Activated T-helper 2 cell treated with anti-CD3 and anti-CD28 coated beads, Interferon-gamma antibody, Interleukin-2, Interleukin-4, amounts not matched to agents 10 μg/mL and 5 μg/mL and 100 μg/mL, durations not matched to agents 14 hours and 24 hours and 36 hours (primary cell): ENCODE results near the gene KDM6A. TPM values are rescaled to one million over a fixed set of nuclear protein-coding genes. Genes with fewer than 3 reads are reported as not detected.
"Not testable (repeated sequence)": the region's sequence is repeated elsewhere in the genome, so short reads cannot be mapped to it uniquely, and the experiment has no call there.

Source experiments
- DNase-seq: peaks from one replicate; pipeline ENCODE4 v3.0.0; 2021; ENCODE audit warnings: low spot score
- H3K27ac Mint-ChIP-seq: one replicate; pipeline ENCODE4 v1.8.0; 2021; ENCODE audit warnings: mixed read lengths
- H3K27me3 Mint-ChIP-seq: one replicate; pipeline ENCODE4 v1.8.0; 2021; ENCODE audit warnings: low read depth, mixed read lengths
- H3K36me3 Mint-ChIP-seq: one replicate; pipeline ENCODE4 v1.8.0; 2021; ENCODE audit warnings: low read depth, mixed read lengths
- H3K4me1 Mint-ChIP-seq: one replicate; pipeline ENCODE4 v1.8.0; 2021; ENCODE audit warnings: low read depth, mixed read lengths
- H3K4me3 Mint-ChIP-seq: one replicate; pipeline ENCODE4 v1.8.0; 2021; ENCODE audit warnings: low read depth, mild to moderate bottlenecking, moderate library complexity, mixed read lengths
- H3K9me3 Mint-ChIP-seq: one replicate; pipeline ENCODE4 v1.8.0; 2021; ENCODE audit warnings: mixed read lengths
- intact Hi-C: fragments of 100-400 bp; cut with micrococcal nuclease; formaldehyde crosslinking; loops from one replicate; pipeline ENCODE4 v1.15.1; 2023
- total RNA-seq: library from RNA; stranded (reverse); gene quantifications from 2 replicates; pipeline ENCODE4 v1.2.3, GENCODE V29; 2022

The KDM6A gene
- total RNA-seq = 21.8 and 30.7 TPM in 2 replicates

DNA sequence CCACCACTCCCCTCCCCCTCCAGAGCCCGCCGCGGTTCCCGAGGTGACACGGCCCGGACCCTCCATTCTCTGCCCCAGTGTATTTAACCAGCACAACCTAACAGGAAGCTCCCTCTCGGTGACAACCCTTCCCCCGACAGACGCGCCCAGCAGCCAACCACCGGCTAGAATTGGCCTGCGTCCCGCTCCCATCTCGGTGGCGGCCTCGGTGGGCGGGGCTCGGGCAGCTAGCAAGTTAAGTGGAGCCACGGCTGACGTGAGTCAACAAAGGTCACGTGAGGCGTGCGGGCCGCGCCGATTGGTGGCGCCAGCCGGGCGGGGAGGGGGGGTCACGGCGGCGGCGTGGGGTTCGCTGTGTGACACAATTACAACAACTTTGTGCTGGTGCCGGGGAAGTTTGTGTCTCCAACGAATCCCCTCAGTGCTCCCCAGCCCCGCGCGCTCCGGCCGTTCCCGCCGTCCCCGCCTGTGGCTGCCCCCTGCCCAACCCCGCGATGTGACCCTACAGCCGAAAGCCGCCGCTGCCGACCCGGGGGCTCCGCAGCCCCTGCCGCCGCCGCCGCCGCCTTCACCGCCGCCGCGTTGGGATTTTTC lies at the start of gene KDM6A:
Gene KDM6A (plus strand): TSS at position 368 of the 594 bp plus-strand sequence. CDS start 364 bp downstream, outside the sequence.
- DNase-seq = peak; percentile 92
- Mint-ChIP-seq H3K9me3 (no peaks in the 10 kb centered on the region), H3K36me3 (peaks cover 6% of the 10 kb centered on the region), H3K4me3 (peak within 1 kb of the TSS; percentile 95), H3K27me3 (no peaks in the 10 kb centered on the region), H3K4me1 (peaks cover 8% of the 10 kb centered on the region), H3K27ac (peak within 1 kb of the TSS; percentile 98)
- intact Hi-C loops = loop anchor here (5.0 to 10.0 kb wide), 2 partner anchors 74 to 1218 kb away; partner anchors contain the start of gene MAOA

DNA sequence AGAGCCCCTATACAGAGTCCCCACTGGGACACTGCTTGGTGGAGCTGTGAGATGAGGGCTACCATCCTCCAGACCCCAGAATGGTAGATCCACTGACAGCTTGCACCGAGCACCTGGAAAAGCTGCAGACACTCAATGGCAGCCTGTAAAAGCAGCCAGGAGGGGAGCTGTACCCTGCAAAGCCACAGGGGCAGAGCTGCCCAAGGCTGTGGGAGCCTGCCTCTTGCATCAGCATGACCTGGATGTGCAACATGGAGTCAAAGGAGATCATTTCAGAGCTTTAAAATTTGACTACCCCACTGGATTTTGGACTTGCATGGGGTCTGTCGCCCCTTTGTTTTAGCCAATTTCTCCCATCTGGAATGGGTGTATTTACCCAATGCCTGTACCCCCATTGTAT lies 49.8 kb upstream of the KDM6A start:
- intact Hi-C loops, H3K9me3 Mint-ChIP-seq, DNase-seq, H3K27me3 Mint-ChIP-seq, H3K27ac Mint-ChIP-seq, H3K4me1 Mint-ChIP-seq, H3K36me3 Mint-ChIP-seq, H3K4me3 Mint-ChIP-seq: not testable (repeated sequence)

DNA sequence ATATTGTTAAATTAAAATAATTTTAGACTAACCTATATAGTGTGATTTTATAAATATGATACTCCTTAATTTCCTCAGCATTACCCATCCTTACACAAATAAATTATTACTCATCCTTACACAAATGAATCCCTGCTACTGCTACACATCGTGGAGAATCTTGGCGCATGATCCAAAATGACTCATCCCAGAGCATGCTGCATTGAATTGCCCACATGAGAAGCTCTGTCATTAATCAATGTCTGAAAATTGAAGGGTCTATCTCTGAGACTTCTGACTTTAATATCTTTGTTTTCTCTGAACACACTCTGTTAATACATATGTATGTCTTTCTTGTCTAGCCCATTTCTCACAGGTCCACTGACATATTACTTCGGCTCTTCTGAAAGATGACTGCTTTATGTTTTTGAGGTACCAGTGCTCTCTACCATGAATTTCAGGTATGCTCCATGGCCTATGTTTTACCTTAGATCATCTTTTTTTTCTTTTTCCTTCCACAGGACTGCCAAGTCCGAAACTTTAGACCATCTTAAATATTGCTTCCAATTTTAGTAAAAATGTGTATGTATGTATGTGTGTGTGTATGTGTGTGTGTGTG lies 44.9 kb upstream of the KDM6A start:
- no peaks in the 10 kb centered on the region for H3K9me3 Mint-ChIP-seq
- no peaks in the 10 kb centered on the region for H3K4me1 Mint-ChIP-seq
- H3K27ac Mint-ChIP-seq = no peak overlapping the region
- no peaks in the 10 kb centered on the region for H3K27me3 Mint-ChIP-seq
- no peak overlapping the region for H3K4me3 Mint-ChIP-seq
- DNase-seq = no peak
- intact Hi-C loops = no loop called here
- H3K36me3 Mint-ChIP-seq = no peaks in the 10 kb centered on the region

DNA sequence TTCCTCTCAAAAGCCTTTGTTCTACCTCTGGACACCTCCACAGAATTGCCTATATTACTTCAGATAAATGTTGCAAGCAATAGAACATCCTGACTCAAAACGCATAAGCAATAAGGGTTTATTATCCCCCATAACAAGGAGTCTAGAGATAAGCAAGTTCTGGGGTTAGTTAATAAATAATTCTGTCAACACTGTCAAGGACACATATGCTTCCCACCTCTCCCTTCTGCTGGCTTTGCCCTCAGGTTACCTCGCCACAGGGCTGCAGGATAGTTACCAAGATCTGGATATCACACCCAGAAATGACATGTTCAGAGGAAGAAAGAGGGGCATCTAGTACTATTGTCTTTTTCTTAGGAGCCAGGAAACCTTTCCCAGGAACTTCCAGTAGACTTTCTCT lies 43.2 kb upstream of the KDM6A start:
- no peak for DNase-seq
- no peaks in the 10 kb centered on the region for H3K27me3 Mint-ChIP-seq
- no peaks in the 10 kb centered on the region for H3K9me3 Mint-ChIP-seq
- H3K4me1 Mint-ChIP-seq = no peaks in the 10 kb centered on the region
- no peak overlapping the region for H3K27ac Mint-ChIP-seq
- no peak overlapping the region for H3K4me3 Mint-ChIP-seq
- no peaks in the 10 kb centered on the region for H3K36me3 Mint-ChIP-seq
- intact Hi-C loops = no loop called here

DNA sequence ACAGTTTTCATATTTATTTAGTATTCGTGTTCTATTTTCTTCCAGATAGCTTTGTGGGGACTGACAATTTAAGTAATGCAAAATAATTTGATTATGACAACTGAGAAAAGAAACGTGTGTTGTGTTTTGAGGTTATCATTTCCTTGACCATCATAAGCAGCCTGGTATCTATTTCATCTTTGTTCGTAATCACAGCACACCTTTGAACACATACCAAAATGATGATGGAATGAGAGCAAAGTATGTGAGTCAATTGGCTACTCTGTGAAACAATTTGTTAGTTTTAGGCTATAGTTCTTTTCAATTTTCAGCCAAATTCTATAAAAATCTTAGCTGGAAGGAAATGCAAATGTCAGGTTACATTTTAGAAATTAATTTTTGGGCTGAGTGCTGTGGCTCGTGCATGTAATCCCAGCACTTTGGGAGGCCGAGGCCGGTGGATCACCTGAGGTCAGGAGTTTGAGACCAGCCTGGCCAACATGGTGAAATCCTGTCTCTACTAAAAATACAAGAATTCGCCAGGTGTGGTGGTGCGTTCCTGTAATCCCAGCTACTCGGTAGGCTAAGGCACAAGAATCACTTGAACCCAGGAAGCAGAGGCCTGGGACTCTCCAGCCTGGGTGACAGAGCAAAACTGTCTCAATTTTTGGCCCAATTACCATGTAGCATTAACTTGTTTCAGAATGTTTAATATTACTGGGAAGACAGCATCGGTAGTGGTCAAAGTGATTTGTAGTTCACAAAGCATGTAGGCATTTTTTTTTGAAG lies 30.3 kb upstream of the KDM6A start:
- H3K36me3 Mint-ChIP-seq = no peaks in the 10 kb centered on the region
- no peaks in the 10 kb centered on the region for H3K9me3 Mint-ChIP-seq
- H3K4me3 Mint-ChIP-seq = no peak overlapping the region
- DNase-seq = no peak
- H3K4me1 Mint-ChIP-seq = no peaks in the 10 kb centered on the region
- no peak overlapping the region for H3K27ac Mint-ChIP-seq
- no peaks in the 10 kb centered on the region for H3K27me3 Mint-ChIP-seq
- intact Hi-C loops = no loop called here

DNA sequence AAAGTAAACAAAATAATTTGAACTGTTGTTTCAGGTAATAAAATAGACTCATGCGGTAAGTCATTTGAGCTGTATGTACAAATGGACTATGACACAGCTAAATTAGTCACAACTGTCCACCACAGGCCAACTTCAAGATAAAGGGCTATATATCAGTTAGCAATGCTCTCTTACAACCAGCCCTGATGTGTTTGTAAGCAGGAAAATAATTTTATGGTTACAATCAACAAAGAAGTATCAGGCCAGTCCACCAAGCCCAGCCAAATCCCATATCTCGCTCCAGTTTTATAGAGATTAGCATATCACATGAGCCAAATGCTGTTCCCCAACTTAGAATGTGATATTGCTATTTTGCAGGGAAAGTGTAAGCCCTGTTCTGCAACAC lies 29.7 kb upstream of the KDM6A start:
- Mint-ChIP-seq H3K4me1 (no peaks in the 10 kb centered on the region), H3K27ac (no peak overlapping the region), H3K4me3 (no peak overlapping the region), H3K27me3 (no peaks in the 10 kb centered on the region), H3K36me3 (no peaks in the 10 kb centered on the region), H3K9me3 (no peaks in the 10 kb centered on the region)
- no peak for DNase-seq
- intact Hi-C loops = no loop called here

DNA sequence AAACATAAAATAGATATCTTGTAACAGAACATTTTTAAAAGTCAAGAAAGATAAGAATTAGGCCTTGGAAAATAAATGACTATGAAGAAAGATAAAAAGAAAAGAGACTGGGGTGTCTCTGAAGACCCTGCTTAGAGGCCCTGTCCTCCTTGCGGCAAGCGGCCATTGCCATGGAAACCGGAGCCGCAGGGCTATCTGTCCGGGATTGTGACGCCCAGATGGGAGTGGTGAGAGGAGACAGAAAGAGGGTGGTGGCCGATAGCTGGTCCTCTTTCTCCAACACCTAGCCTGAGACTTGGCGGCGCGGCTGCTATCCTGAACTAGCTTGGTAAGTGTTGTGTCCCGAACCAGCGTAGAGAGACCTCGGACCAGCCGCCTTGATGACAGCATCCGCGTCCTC lies 29.2 kb upstream of the KDM6A start, which contains the start of gene DUSP21:
Gene DUSP21 (plus strand): TSS at position 269 of the 400 bp plus-strand sequence. CDS start 112 bp downstream, at position 381.
- DNase-seq = no peak
- H3K9me3 Mint-ChIP-seq = no peaks in the 10 kb centered on the region
- H3K4me3 Mint-ChIP-seq = no peak within 1 kb of the TSS
- H3K27ac Mint-ChIP-seq = no peak within 1 kb of the TSS
- no peaks in the 10 kb centered on the region for H3K27me3 Mint-ChIP-seq
- no peaks in the 10 kb centered on the region for H3K4me1 Mint-ChIP-seq
- no peaks in the 10 kb centered on the region for H3K36me3 Mint-ChIP-seq
- intact Hi-C loops = no loop called here

DNA sequence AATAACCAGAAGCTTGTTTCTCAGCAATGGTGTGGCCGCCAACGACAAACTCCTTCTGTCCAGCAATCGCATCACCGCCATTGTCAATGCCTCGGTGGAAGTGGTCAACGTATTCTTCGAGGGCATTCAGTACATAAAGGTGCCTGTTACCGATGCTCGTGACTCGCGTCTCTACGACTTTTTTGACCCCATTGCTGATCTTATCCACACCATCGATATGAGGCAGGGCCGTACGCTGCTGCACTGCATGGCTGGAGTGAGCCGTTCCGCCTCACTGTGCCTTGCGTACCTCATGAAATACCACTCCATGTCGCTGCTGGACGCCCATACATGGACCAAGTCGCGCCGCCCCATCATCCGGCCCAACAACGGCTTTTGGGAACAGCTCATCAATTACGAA lies 28.8 kb upstream of the KDM6A start:
- DNase-seq = no peak
- H3K9me3 Mint-ChIP-seq = no peaks in the 10 kb centered on the region
- H3K27ac Mint-ChIP-seq = no peak overlapping the region
- H3K36me3 Mint-ChIP-seq = no peaks in the 10 kb centered on the region
- H3K4me3 Mint-ChIP-seq = no peak overlapping the region
- no peaks in the 10 kb centered on the region for H3K27me3 Mint-ChIP-seq
- H3K4me1 Mint-ChIP-seq = no peaks in the 10 kb centered on the region
- intact Hi-C loops = no loop called here

DNA sequence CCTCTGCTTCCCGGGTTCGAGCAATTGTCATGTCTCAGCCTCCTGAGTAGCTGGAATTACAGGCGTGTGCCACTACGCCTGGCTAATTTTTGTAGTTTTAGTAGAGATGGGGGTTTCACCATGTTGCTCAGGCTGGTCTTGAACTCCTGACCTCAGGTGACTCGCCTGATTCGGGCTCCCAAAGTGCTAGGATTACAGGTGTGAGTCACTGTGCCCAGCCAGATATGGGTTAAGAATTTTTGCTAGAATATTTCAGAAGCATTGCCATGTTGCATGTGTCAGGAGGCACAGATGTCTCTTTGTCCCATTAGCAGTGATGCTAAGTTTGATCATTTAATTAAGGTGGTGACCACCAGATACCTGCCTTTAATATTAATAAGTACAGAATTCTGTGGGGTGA lies 22.1 kb upstream of the KDM6A start:
- H3K27ac Mint-ChIP-seq, H3K36me3 Mint-ChIP-seq, H3K9me3 Mint-ChIP-seq, H3K4me1 Mint-ChIP-seq, H3K4me3 Mint-ChIP-seq, H3K27me3 Mint-ChIP-seq, intact Hi-C loops, DNase-seq: not testable (repeated sequence)

DNA sequence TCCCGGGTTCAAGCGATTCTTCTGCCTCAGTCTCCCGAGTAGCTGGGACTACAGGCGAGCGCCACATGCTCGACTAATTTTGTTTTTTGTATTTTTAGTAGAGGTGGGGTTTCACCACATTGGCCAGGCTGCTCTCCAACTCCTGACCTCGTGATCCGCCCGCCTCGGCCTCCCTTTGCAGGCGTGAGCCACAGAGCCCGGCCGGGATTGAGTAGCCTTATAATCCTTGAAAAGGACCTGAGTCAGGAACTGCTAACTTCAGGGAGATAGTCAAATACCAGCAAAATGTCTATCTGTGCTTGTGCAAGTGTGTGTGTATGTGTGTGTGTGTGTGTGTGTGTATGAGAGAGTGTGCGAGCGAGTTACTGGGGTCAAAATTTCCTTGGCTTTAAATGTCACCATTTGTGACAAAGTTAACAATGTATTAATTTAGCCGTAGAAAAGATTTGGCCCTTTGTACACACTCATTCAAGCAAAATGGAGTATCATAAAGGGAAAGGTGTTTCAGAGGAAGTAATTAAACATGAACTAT lies 1.8 kb upstream of the KDM6A start:
- intact Hi-C loops = loop anchor here (5.0 to 10.0 kb wide), 2 partner anchors 76 to 1216 kb away; partner anchors contain the start of gene MAOA
- H3K36me3 Mint-ChIP-seq = peaks cover 6% of the 10 kb centered on the region

DNA sequence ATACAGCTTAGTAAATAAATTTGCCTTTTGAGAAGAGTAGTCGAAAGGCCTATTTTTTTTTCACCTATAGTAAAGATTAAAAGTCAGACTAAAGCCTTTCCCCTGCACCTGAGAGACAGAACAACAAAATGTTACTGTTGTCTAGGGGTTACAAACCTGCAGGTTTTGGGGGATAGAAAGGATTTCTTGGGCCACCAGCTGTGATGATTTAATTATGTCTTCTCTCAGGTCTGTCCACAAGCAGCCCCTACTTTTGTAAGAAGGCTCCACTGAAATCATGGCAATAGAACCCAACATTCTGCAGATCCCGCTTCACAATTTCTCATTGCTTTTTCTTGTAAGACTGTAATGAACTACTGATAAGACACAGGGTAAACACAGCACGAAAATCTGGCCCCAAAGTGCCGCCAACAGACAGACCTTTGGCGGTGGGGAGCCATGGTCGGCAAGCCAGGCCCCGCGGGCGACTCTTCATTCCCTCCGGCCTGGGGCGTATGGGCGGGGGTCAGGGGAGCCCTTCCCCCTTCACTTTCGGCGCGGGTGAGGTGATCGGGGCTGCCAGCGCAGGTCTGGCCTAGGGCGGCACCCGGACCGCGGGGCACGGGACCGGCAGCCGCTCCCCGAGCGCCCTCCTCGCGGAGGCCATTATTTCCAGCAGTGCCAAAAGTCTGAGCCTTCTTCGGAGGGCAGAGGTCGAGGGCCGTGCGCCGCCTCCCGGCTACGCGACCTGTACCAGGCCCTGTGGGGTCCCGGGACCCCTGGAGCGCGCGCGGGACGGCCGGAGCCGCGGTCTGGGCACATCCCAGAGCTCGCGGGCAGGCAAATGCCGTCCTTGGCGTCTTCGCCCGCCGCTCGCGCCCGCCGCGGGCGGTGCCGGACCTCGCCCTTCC lies 812 bp upstream of the KDM6A start:
- peaks cover 6% of the 10 kb centered on the region for H3K36me3 Mint-ChIP-seq
- H3K9me3 Mint-ChIP-seq = no peaks in the 10 kb centered on the region
- intact Hi-C loops = loop anchor here (5.0 to 10.0 kb wide), 2 partner anchors 75 to 1217 kb away; partner anchors contain the start of gene MAOA
- H3K27me3 Mint-ChIP-seq = no peaks in the 10 kb centered on the region
- H3K4me1 Mint-ChIP-seq = peaks cover 8% of the 10 kb centered on the region
- DNase-seq = peak; percentile 28
- H3K27ac Mint-ChIP-seq = peak overlapping the region; percentile 91
- peak overlapping the region; percentile 86 for H3K4me3 Mint-ChIP-seq

More for the DNA sequence above, 1.8 kb upstream of the KDM6A start:
- H3K27ac Mint-ChIP-seq = peak overlapping the region; percentile 3
- peaks cover 5% of the 10 kb centered on the region for H3K4me1 Mint-ChIP-seq
- DNase-seq = no peak
- H3K4me3 Mint-ChIP-seq = peak overlapping the region; percentile 56
- H3K27me3 Mint-ChIP-seq = no peaks in the 10 kb centered on the region
- H3K9me3 Mint-ChIP-seq = no peaks in the 10 kb centered on the region
